Endothelial cell (in vitro differentiated cells): ENCODE results near the gene SF3B3. TPM values are rescaled to one million over a fixed set of nuclear protein-coding genes. Genes with fewer than 3 reads are reported as not detected.

Experiments
- DNase-seq: peaks from one replicate; pipeline ENCODE4 v3.0.0; 2021; ENCODE audit warnings: low spot score
- H3K27ac Mint-ChIP-seq: one replicate; pipeline ENCODE4 v1.8.0; 2021; ENCODE audit warnings: mixed read lengths, inconsistent platforms; ENCODE audit not compliant: unreplicated experiment
- H3K27me3 Mint-ChIP-seq: one replicate; pipeline ENCODE4 v1.8.0; 2021; ENCODE audit warnings: mild to moderate bottlenecking, moderate library complexity, mixed read lengths, inconsistent platforms; ENCODE audit not compliant: unreplicated experiment
- H3K36me3 Mint-ChIP-seq: one replicate; pipeline ENCODE4 v1.8.0; 2021; ENCODE audit warnings: mild to moderate bottlenecking, low read depth, mixed read lengths, inconsistent platforms; ENCODE audit not compliant: unreplicated experiment
- H3K4me1 Mint-ChIP-seq: one replicate; pipeline ENCODE4 v1.8.0; 2021; ENCODE audit warnings: mild to moderate bottlenecking, mixed read lengths, inconsistent platforms; ENCODE audit not compliant: unreplicated experiment
- H3K4me3 Mint-ChIP-seq: one replicate; pipeline ENCODE4 v1.8.0; 2021; ENCODE audit warnings: mild to moderate bottlenecking, mixed read lengths, inconsistent platforms; ENCODE audit not compliant: unreplicated experiment
- H3K9me3 Mint-ChIP-seq: one replicate; pipeline ENCODE4 v1.8.0; 2021; ENCODE audit warnings: mixed read lengths, inconsistent platforms; ENCODE audit not compliant: unreplicated experiment
- CTCF ChIP-seq: fragments of 200-600 bp; sonication (generic); IDR thresholded peaks from one replicate; pipeline ENCODE4 v1.5.0; 2021; ENCODE audit warnings: antibody characterized with exemption; ENCODE audit not compliant: unreplicated experiment
- total RNA-seq: library from RNA; stranded (reverse); fragmentation: NEBNext Ultra II Directional; extraction: Animal tissue kit (Norgen Biotek cat#: 25700); gene quantifications from one replicate; pipeline ENCODE4 v1.2.1, GENCODE V29; 2021; ENCODE audit not compliant: unreplicated experiment

Gene SF3B3
- total RNA-seq, 1 donor from 2014 or later: 228 TPM

- TF ChIP-seq CTCF: no peak
- Mint-ChIP-seq H3K9me3 (no peaks in the 10 kb centered on the region), H3K36me3 (peaks cover 19% of the 10 kb centered on the region), H3K27ac (no peak overlapping the region), H3K27me3 (peaks cover 10% of the 10 kb centered on the region), H3K4me3 (no peak overlapping the region), H3K4me1 (no peaks in the 10 kb centered on the region)
- DNase-seq: no peak
Measured at GRCh38 chr16:70483426-70483825, 40.2 kb upstream of the SF3B3 start.

- no peak for TF ChIP-seq CTCF
- H3K9me3 Mint-ChIP-seq: no peaks in the 10 kb centered on the region
- peaks cover 10% of the 10 kb centered on the region for H3K27me3 Mint-ChIP-seq
- H3K4me3 Mint-ChIP-seq: no peak overlapping the region
- peaks cover 2% of the 10 kb centered on the region for H3K4me1 Mint-ChIP-seq
- DNase-seq: no peak
- peaks cover 23% of the 10 kb centered on the region for H3K36me3 Mint-ChIP-seq
- no peak overlapping the region for H3K27ac Mint-ChIP-seq
Measured at GRCh38 chr16:70484867-70485266, 38.7 kb upstream of the SF3B3 start.

GRCh38 chr16:70490261-70490660 is 33.4 kb upstream of the SF3B3 start:
- DNase-seq: no peak
- Mint-ChIP-seq H3K9me3 (no peaks in the 10 kb centered on the region), H3K4me1 (peaks cover 7% of the 10 kb centered on the region), H3K27ac (no peak overlapping the region), H3K4me3 (no peak overlapping the region), H3K27me3 (peaks cover 2% of the 10 kb centered on the region), H3K36me3 (peaks cover 23% of the 10 kb centered on the region)
- no peak for TF ChIP-seq CTCF

GRCh38 chr16:70493802-70494201 is 29.8 kb upstream of the SF3B3 start:
- Mint-ChIP-seq H3K36me3 (peaks cover 19% of the 10 kb centered on the region), H3K4me1 (peaks cover 7% of the 10 kb centered on the region), H3K9me3 (no peaks in the 10 kb centered on the region), H3K4me3 (no peak overlapping the region), H3K27me3 (no peaks in the 10 kb centered on the region), H3K27ac (no peak overlapping the region)
- DNase-seq: no peak
- no peak for TF ChIP-seq CTCF

- Mint-ChIP-seq H3K27me3 (no peaks in the 10 kb centered on the region), H3K9me3 (no peaks in the 10 kb centered on the region)
- DNase-seq: no peak
Measured at GRCh38 chr16:70494202-70494770, 29.3 kb upstream of the SF3B3 start.

More at GRCh38 chr16:70494202-70494770, 29.3 kb upstream of the SF3B3 start:
- peaks cover 7% of the 10 kb centered on the region for H3K4me1 Mint-ChIP-seq
- no peak for TF ChIP-seq CTCF
- no peak overlapping the region for H3K27ac Mint-ChIP-seq
- H3K36me3 Mint-ChIP-seq: peaks cover 19% of the 10 kb centered on the region
- H3K4me3 Mint-ChIP-seq: no peak overlapping the region
